Activated T-helper 2 cell treated with anti-CD3 and anti-CD28 coated beads, Interferon-gamma antibody, Interleukin-2, Interleukin-4, amounts not matched to agents 10 μg/mL and 5 μg/mL and 100 μg/mL, durations not matched to agents 14 hours and 24 hours and 36 hours (primary cell): ENCODE data around the gene ZNF28. TPM values are rescaled to one million over a fixed set of nuclear protein-coding genes. Genes with fewer than 3 reads are reported as not detected.
"Not testable (repeated sequence)": the region's sequence is repeated elsewhere in the genome, so short reads cannot be mapped to it uniquely, and the experiment has no call there.

Experiments
- DNase-seq: peaks from one replicate; pipeline ENCODE4 v3.0.0; 2021; ENCODE audit warnings: low spot score
- H3K27ac Mint-ChIP-seq: one replicate; pipeline ENCODE4 v1.8.0; 2021; ENCODE audit warnings: mixed read lengths
- H3K27me3 Mint-ChIP-seq: one replicate; pipeline ENCODE4 v1.8.0; 2021; ENCODE audit warnings: low read depth, mixed read lengths
- H3K36me3 Mint-ChIP-seq: one replicate; pipeline ENCODE4 v1.8.0; 2021; ENCODE audit warnings: low read depth, mixed read lengths
- H3K4me1 Mint-ChIP-seq: one replicate; pipeline ENCODE4 v1.8.0; 2021; ENCODE audit warnings: low read depth, mixed read lengths
- H3K4me3 Mint-ChIP-seq: one replicate; pipeline ENCODE4 v1.8.0; 2021; ENCODE audit warnings: low read depth, mild to moderate bottlenecking, moderate library complexity, mixed read lengths
- H3K9me3 Mint-ChIP-seq: one replicate; pipeline ENCODE4 v1.8.0; 2021; ENCODE audit warnings: mixed read lengths
- intact Hi-C: fragments of 100-400 bp; cut with micrococcal nuclease; formaldehyde crosslinking; loops from one replicate; pipeline ENCODE4 v1.15.1; 2023
- total RNA-seq: library from RNA; stranded (reverse); gene quantifications from 2 replicates; pipeline ENCODE4 v1.2.3, GENCODE V29; 2022

The ZNF28 gene
- total RNA-seq, result 13.5 and 17.6 TPM in 2 replicates

GRCh38 chr19:52821204-52821960, at the start of gene ZNF28:
TSS of gene ZNF28 (minus strand) at chr19:52821633. CDS start at chr19:52817958, 3,675 bp downstream.
- not testable (repeated sequence) for H3K27me3 Mint-ChIP-seq
- Mint-ChIP-seq H3K4me1 (peaks cover 12% of the 10 kb centered on the region), H3K27ac (peak within 1 kb of the TSS; percentile 83), H3K4me3 (peak within 1 kb of the TSS; percentile 98), H3K36me3 (peaks cover 48% of the 10 kb centered on the region), H3K9me3 (peaks cover 38% of the 10 kb centered on the region)
- DNase-seq, result peak; percentile 64
- intact Hi-C loops, result loop anchor here (2.0 kb wide), 1 partner anchor 35 kb away; the partner anchor contains the start of gene ZNF600

DNA sequence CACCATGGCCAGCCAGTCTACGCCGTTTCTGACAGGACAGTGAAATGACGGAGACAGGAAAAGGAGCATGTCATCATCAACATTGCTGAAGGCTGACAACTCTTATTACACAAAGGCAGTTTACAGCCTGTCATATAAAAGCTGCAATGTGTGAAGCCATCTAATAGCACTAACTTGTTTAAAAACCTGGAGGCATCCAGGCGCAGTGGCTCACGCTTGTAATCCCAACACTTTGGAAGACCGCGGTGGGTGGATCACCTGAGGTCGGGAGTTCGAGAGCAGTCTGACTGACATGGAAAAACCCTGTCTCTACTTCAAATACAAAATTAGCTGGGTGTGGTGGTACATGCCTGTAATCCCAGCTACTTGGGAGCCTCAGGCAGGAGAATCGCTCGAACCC, 46.6 kb upstream of the ZNF28 start:
- H3K36me3 Mint-ChIP-seq, H3K27me3 Mint-ChIP-seq, H3K27ac Mint-ChIP-seq, H3K4me3 Mint-ChIP-seq, DNase-seq, H3K4me1 Mint-ChIP-seq, intact Hi-C loops: not testable (repeated sequence)
- H3K9me3 Mint-ChIP-seq, result peaks cover 42% of the 10 kb centered on the region

DNA sequence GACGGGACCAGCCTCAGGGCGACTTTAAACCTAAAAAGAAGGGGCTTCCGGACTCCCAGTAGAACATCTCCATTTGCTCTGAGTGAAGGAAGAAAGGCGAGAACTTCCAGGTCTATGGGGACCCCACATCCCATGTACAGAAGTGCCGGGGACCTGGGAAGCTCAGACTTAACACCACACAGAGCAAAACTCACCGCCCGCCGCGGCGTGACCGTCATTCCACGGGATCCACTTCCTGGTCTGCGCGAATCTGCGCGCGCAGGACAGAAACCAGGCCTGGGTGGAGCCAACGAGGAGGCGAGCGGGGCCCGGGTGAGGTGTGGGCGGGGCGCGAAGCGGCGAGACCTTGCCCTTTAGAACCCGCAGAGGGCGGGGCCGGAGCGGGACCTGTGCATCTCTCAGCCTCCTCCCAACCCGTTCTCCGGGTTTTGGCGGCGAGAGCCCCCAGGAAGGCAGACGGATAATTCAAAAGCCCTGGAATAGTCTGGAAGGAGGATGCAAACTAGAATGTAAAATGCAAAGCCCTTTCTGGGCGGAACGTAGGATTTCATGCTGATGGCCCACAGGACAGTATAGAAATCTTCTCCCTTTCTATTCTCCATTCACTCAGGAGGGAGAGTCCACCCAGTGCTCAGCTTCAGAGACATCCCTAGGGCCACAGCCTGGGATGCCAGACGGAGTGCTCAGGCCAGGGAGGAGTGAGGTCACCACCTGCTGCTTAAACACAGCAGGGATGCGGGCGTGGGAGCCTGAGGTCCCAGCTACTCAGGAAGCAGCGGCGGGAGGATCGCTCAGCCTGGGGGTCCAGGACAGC, 36.2 kb upstream of the ZNF28 start, which contains the start of gene ZNF468:
Gene ZNF468 (minus strand): TSS at position 242 of the 814 bp plus-strand sequence. CDS start 3,347 bp downstream, outside the sequence.
- H3K27ac Mint-ChIP-seq, result peak within 1 kb of the TSS; percentile 87
- H3K9me3 Mint-ChIP-seq, result peaks cover 33% of the 10 kb centered on the region
- peak; percentile 73 for DNase-seq
- H3K36me3 Mint-ChIP-seq, result peaks cover 38% of the 10 kb centered on the region
- intact Hi-C loops, result loop anchor here (1.0 to 10.0 kb wide), 2 partner anchors 40 to 107 kb away; partner anchors contain the start of genes ZNF320 and ZNF816
- H3K4me1 Mint-ChIP-seq, H3K27me3 Mint-ChIP-seq: not testable (repeated sequence)
- peak within 1 kb of the TSS; percentile 87 for H3K4me3 Mint-ChIP-seq

DNA sequence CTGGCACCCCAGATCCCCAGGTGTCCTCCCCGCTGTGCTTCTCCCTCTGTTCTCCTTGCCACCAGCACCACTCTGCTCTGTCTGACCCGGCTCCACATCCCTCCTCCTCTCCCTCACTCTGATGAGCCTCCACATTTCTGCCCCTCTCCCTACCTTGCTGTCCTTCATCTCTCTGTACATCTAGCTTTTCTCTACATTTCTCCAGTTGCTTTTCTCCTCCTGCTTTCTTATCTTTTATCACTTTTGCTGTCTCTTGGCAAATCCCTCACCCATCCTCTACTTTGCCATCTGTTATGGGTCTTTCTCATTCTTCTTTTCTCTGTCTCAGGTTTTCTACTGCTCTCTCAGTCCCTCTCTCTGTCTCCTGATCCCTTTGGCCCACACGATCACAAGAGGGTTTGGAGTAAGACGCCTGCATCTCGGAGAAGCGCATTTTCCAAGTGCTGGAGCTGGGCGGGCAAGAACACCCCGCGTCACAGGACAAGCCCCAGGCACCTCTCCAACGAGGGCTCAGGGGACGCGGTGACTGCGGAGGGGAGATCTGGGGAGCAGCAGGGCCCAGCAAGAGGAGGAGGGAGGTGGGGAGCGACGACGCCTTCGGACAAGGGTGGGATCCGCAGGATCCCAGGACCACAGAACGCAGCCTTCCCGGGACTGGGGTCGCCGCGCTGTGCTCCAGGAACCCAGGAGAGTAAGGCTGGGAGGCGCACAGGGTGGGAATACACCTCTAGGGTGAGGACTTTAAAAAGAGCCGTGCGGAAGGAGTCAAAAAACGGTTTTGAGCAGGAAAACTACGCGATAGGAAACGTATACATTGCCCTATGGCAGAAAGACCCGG, 35.3 kb upstream of the ZNF28 start:
- H3K4me1 Mint-ChIP-seq, DNase-seq, H3K27me3 Mint-ChIP-seq: not testable (repeated sequence)
- Mint-ChIP-seq H3K9me3 (peaks cover 24% of the 10 kb centered on the region), H3K27ac (peak overlapping the region; percentile 87), H3K4me3 (peak overlapping the region; percentile 87), H3K36me3 (peaks cover 46% of the 10 kb centered on the region)
- intact Hi-C loops, result loop anchor here (10.0 kb wide), 1 partner anchor 108 kb away; the partner anchor contains the start of gene ZNF816

DNA sequence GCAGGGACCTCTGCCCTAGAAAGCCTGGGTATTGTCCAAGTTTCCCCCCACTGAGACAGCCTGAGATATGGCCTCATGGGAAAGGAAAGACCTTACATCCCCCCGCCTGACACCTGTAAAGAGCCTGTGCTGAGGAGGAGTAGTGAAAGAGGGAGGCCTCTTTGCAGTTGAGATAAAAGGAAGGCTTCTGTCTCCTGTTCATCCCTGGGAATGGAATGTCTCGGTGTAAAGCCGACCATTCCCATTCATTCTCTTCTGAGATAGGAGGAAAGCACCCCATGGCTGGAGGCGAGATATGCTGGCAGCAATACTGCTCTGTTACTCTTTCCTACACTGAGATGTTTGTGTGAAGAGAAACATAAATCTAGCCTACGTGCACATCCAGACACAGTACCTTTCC, 25.9 kb upstream of the ZNF28 start:
- DNase-seq, result not testable (repeated sequence)
- H3K9me3 Mint-ChIP-seq, result peaks cover 60% of the 10 kb centered on the region

GRCh38 chr19:52840825-52841465, 19.5 kb upstream of the ZNF28 start:
- intact Hi-C loops, H3K27me3 Mint-ChIP-seq, DNase-seq, H3K4me3 Mint-ChIP-seq, H3K4me1 Mint-ChIP-seq, H3K27ac Mint-ChIP-seq: not testable (repeated sequence)
- H3K9me3 Mint-ChIP-seq, result peaks cover 81% of the 10 kb centered on the region
- H3K36me3 Mint-ChIP-seq, result peaks cover 95% of the 10 kb centered on the region

More for the DNA sequence above, 25.9 kb upstream of the ZNF28 start:
- H3K4me3 Mint-ChIP-seq, H3K27ac Mint-ChIP-seq, H3K27me3 Mint-ChIP-seq, H3K4me1 Mint-ChIP-seq, intact Hi-C loops: not testable (repeated sequence)
- peaks cover 98% of the 10 kb centered on the region for H3K36me3 Mint-ChIP-seq

DNA sequence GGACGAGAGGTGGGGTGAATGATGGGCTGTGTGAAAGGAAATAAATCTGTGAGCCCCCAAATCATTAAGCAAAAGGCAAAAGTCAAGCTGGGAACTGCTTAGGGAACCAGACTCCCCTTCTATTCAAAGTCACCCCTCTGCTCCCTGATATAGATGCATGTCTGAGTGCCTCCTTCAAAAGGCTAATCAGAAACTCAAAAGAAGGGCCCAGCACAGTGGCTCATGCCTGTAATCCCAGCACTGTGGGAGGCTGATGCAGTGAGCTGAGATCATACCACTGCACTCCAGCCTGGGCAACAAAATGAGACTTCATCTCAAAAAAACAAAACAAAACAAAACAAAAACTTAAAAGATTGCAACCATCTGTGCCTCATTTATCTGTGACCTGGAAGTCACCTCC, 12.9 kb upstream of the ZNF28 start:
- H3K27ac Mint-ChIP-seq, DNase-seq, H3K4me1 Mint-ChIP-seq, H3K27me3 Mint-ChIP-seq, intact Hi-C loops, H3K4me3 Mint-ChIP-seq: not testable (repeated sequence)
- peaks cover 37% of the 10 kb centered on the region for H3K36me3 Mint-ChIP-seq
- peaks cover 72% of the 10 kb centered on the region for H3K9me3 Mint-ChIP-seq

GRCh38 chr19:52833541-52833940, 12.1 kb upstream of the ZNF28 start:
- peaks cover 66% of the 10 kb centered on the region for H3K9me3 Mint-ChIP-seq
- peaks cover 31% of the 10 kb centered on the region for H3K36me3 Mint-ChIP-seq
- DNase-seq, intact Hi-C loops, H3K4me3 Mint-ChIP-seq, H3K4me1 Mint-ChIP-seq, H3K27me3 Mint-ChIP-seq, H3K27ac Mint-ChIP-seq: not testable (repeated sequence)

- H3K27me3 Mint-ChIP-seq, H3K27ac Mint-ChIP-seq, H3K36me3 Mint-ChIP-seq, H3K4me3 Mint-ChIP-seq, intact Hi-C loops, DNase-seq, H3K4me1 Mint-ChIP-seq: not testable (repeated sequence)
- H3K9me3 Mint-ChIP-seq, result peaks cover 53% of the 10 kb centered on the region
These were observed 8.4 kb upstream of the ZNF28 start for GRCh38 chr19:52829866-52830265.

DNA sequence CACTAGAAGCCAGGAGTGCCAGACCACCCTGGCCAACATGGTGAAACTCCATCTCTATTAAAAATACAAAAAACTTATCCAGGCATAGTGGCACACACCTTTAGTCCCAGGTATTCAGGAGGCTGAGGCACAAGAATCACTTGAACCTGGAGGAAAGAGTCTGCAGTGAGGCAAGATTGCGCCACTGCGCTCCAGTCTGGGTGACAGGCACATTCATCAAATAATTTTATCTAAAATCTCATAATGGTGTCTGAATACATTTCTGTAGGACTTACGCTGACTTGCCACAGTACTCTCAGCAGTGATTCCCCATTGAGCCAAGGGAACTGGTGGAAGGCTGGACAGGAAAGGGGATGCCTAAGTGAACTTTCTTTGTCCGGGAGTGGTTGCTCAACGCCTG, 4.3 kb upstream of the ZNF28 start:
- Mint-ChIP-seq H3K9me3 (peaks cover 45% of the 10 kb centered on the region), H3K36me3 (peaks cover 10% of the 10 kb centered on the region), H3K4me3 (no peak overlapping the region), H3K4me1 (peaks cover 7% of the 10 kb centered on the region), H3K27me3 (no peaks in the 10 kb centered on the region), H3K27ac (no peak overlapping the region)
- DNase-seq, result no peak
- intact Hi-C loops, result no loop called here

DNA sequence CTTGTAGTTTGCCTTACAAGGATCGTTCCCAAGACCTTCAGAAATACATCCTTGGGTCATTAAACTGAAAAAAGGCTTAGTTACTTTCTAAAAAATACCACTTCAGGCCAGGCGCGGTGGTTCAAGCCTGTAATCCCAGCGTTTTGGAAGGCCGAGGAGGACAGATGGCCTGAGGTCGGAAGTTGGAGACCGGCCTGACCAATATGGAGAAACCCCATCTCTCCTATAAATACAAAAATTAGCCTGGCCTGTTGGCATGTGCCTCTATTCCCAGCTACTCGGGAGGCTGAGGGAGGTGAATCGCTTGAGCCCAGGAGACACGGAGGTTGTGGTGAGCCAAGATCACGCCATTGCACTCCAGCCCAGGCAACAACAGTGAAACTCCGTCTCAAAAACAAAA, 2.2 kb upstream of the ZNF28 start:
- intact Hi-C loops, result no loop called here
- H3K9me3 Mint-ChIP-seq, result peaks cover 42% of the 10 kb centered on the region
- H3K27ac Mint-ChIP-seq, result no peak overlapping the region
- H3K4me1 Mint-ChIP-seq, result peaks cover 12% of the 10 kb centered on the region
- H3K27me3 Mint-ChIP-seq, result no peaks in the 10 kb centered on the region
- H3K36me3 Mint-ChIP-seq, result peaks cover 27% of the 10 kb centered on the region
- DNase-seq, result no peak
- H3K4me3 Mint-ChIP-seq, result no peak overlapping the region
